GM19025 (cell line): ENCODE results near the gene ILDR2.

Experiments
- ATAC-seq: cut with Tn5 transposase; IDR thresholded peaks from one replicate; pipeline ENCODE4 v1.9.1; 2021; ENCODE audit warnings: mild to moderate bottlenecking, low read depth, moderate library complexity; ENCODE audit not compliant: unreplicated experiment

Gene ILDR2

GRCh38 chr1:166972826-166973225, 2.5 kb downstream of the ILDR2 start:
- ATAC-seq = no peak

GRCh38 chr1:166972193-166972592, 3.1 kb downstream of the ILDR2 start:
- no peak for ATAC-seq

- no peak for ATAC-seq
These were observed 4.1 kb downstream of the ILDR2 start for GRCh38 chr1:166971252-166971651.

- peak; percentile 83 for ATAC-seq
These were observed 6.2 kb downstream of the ILDR2 start for GRCh38 chr1:166969074-166969677.

DNA sequence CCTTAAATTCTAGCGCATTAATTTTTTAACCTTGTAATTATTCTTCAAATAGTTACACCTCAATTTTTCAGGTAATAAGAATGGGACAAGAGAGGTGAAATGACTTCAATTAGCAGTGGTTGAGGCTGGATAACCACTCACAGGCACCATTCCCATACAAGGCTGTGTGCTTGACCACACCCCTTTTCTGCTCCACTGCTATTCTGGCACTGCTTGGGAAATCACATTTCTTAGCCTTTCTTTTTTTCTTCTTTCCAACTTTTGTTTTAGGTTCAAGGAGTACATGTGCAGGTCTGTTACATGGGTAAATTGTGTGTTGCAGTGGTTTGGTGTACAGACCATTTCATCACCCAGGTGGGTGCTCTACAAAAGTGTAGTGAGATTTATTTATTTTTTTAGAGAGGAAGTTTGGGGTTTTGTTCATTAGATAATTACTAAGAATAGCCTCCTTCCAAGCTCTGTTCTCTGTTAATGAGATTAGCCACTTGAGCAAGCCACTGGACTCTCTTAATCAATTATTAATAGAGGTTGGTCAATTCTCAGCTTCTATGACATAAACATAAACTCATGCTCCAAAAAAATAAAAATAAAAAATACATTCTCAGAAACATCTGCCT, 14.4 kb downstream of the ILDR2 start:
- ATAC-seq = no peak

GRCh38 chr1:166956872-166957271, 18.5 kb downstream of the ILDR2 start:
- ATAC-seq = no peak

GRCh38 chr1:166956057-166956850, 19.1 kb downstream of the ILDR2 start:
- no peak for ATAC-seq

GRCh38 chr1:166953491-166953890, 21.8 kb downstream of the ILDR2 start:
- no peak for ATAC-seq

GRCh38 chr1:166952002-166952746, 23.2 kb downstream of the ILDR2 start:
- ATAC-seq = no peak

DNA sequence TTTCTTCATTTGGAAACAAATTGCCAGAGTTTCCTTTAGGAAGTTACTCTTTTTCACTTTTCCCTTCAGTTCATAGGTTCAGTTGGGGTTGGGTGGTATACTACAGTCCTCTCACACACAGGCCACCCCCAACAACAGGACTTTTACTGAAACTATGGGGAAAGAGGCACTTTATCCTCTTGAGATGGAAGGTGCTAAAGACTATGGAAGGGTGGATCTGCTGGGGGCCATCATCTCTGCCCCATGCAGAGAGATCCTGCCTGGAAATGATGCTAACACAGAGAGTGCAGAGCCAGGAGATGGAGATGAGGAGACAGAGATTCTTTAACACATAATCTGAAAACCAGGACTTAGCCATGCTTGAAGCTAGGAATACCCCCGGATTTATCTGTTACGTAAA, 24.3 kb downstream of the ILDR2 start:
- no peak for ATAC-seq

DNA sequence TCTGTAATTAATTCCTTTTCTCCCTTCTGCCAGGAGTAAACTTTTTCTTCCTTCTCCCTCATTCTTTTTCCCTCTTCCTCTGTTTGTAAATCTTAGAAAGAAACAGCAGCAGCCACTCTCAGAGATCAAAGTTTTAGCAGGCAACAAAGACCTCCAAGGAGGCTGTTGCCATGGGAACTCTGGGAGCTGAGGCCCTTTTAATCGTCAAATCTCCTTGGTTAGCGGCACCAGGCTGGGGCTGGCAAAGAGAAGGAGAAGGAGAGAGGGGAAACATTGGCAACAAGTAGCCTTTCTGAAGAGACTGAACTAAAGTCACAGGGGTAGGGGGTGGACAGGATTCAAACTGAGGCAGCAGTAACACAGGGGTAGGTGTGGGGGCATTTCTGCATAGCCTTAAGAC, 25.2 kb downstream of the ILDR2 start:
- ATAC-seq = no peak

DNA sequence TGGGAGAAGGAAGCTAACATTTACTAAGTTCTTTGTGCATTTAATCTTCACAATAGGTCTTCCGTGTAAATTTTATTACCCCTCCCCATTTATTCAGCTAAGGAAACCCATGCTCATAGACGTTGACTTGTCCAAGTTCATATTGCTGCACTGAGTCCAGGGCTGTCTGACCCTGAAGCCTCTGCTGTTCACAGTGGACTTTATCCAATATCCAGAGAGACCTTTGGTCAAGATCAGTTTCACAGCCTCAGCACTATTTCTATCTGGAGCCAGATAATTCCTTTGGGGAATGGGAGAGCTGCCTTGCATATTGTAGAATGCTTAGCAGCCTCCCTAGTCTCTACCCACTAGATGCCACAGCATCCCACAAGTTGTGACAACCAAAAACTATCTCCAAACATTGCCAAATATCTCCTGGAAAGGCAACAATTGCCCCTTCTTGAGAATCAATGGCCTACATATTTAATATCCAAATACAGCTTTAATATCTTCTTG, 26.4 kb downstream of the ILDR2 start:
- no peak for ATAC-seq

- ATAC-seq = peak; percentile 53
These were observed 27.8 kb downstream of the ILDR2 start for GRCh38 chr1:166947398-166948043.

GRCh38 chr1:166944186-166944967, 31.0 kb downstream of the ILDR2 start:
- ATAC-seq = no peak

- no peak for ATAC-seq
These were observed 35.5 kb downstream of the ILDR2 start for GRCh38 chr1:166939741-166940375.

GRCh38 chr1:166937962-166938361, 37.4 kb downstream of the ILDR2 start:
- no peak for ATAC-seq

DNA sequence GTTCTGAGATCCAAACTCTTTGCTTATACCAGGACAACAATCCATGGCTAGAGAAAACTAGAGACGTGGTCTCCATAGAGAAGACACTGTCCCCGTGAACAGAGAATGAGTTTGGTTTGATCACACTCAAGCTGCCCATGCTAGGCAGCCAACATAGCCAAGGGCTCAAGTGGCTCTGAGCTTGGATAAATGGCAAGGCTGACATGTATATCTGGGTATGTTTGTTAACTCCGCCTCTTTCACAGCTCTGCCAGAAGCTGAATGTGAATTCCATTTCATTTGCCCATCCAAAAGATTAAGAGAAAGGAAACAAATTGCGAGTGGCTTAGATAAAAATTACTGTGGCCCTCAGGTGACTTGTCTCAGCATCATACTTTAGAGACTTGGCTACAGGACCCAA, 38.0 kb downstream of the ILDR2 start:
- no peak for ATAC-seq

- ATAC-seq = no peak
These were observed 41.7 kb downstream of the ILDR2 start for GRCh38 chr1:166933633-166934032.

DNA sequence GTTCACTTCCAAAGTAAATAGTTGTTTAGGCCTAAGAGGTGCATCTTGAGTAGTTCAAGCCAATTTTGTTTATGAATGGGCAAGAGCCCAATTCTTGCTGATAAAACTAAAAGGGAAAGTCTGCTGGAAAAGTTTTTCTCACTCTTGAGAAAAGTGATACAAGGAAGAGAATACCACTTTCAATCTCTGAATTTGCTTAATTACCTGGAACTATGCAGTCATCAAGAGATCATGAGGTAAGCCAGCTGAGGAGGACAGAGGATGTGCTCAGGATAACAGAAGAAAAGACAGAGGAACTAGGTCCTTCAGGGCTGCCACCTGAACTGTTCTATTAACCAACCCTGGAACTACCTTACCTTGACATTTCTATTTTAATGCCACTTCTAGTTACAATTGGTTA, 42.2 kb downstream of the ILDR2 start:
- ATAC-seq = no peak
